HCT116 (cell line): ENCODE results near the gene RAD51D. TPM values are rescaled to one million over a fixed set of nuclear protein-coding genes. Genes with fewer than 3 reads are reported as not detected.

Source experiments
- ATAC-seq: fragments of 200-7000 bp; cut with Tn5 transposase; 2 replicates; pipeline ENCODE4 v1.9.1; 2020; ENCODE audit warnings: mild to moderate bottlenecking, moderate library complexity
- BruUV-seq: library from RNA; stranded (reverse); fragments of 400-500 nt; replicated peaks from 2 replicates; lab custom pipeline; 2021; lab: Mats Ljungman, UMichigan
- CTCF ChIA-PET: fragments of 300-600 bp; sonication (Branson Sonifier 250); formaldehyde crosslinking; loops from one replicate; lab custom pipeline; 2021; ENCODE audit warnings: antibody characterized with exemption; lab: Charles Lee
- POLR2A ChIA-PET: fragments of 300-600, 350-600 bp; sonication (Branson Sonifier 250); formaldehyde crosslinking; loops from one replicate; lab custom pipeline; 2021; ENCODE audit warnings: antibody characterized with exemption; lab: Charles Lee
- RAD21 ChIA-PET, 2 experiments: fragments of 300-600 bp; sonication (Branson Sonifier 250); formaldehyde crosslinking; loops; one replicate each; lab custom pipeline; 2023; ENCODE audit warnings: low total read pairs in 2 of 2; ENCODE audit not compliant: uncharacterized antibody in 2 of 2, unreplicated experiment in 2 of 2, low non-redundant PET in 1 of 2; lab: Charles Lee
- DNase-seq: peaks from one replicate; pipeline ENCODE4 v3.0.0-alpha.2; 2010; ENCODE audit warnings: low read depth, low spot score
- H2AFZ ChIP-seq: fragments of 200-600 bp; shearing (Covaris generic), sonication (generic); 2 replicates; pipeline ENCODE4 v1.6.1; 2017; ENCODE audit warnings: low read depth, mixed run types, mixed read lengths, antibody characterized with exemption, low read length; ENCODE audit not compliant: poor library complexity, severe bottlenecking
- H3K27ac ChIP-seq: 2 replicates; pipeline ENCODE4 v1.5.1; 2012; ENCODE audit warnings: low read depth, low read length
- H3K27me3 ChIP-seq: fragments of 200-600 bp; sonication (generic); 2 replicates; pipeline ENCODE4 v1.6.1; 2016; ENCODE audit warnings: mixed run types, low read length, mixed read lengths; ENCODE audit not compliant: insufficient read depth
- H3K36me3 ChIP-seq, 2 experiments: fragments of 200-500 bp in 1 of 2; fragments of 200-600 bp in 1 of 2; sonication (Bioruptor generic) in 1 of 2; sonication (generic) in 1 of 2; 2 replicates each; pipeline versions ENCODE4 v1.5.1 to v1.6.1; 2014 to 2016; ENCODE audit warnings: low read length in 2 of 2, inconsistent platforms in 1 of 2, mixed read lengths in 1 of 2, mixed run types in 1 of 2; ENCODE audit not compliant: insufficient read depth in 2 of 2, control insufficient read depth in 1 of 2
- H3K4me1 ChIP-seq, 2 experiments: fragments of 200-600 bp in 1 of 2; sonication (generic) in 1 of 2; 2 replicates each; pipeline versions ENCODE4 v1.5.1 to v1.6.1; 2012 to 2017; ENCODE audit warnings: low read length in 2 of 2, inconsistent platforms in 1 of 2, mild to moderate bottlenecking in 1 of 2, mixed read lengths in 1 of 2, mixed run types in 1 of 2, moderate library complexity in 1 of 2; ENCODE audit not compliant: insufficient read depth in 2 of 2, control insufficient read depth in 1 of 2
- H3K4me2 ChIP-seq: fragments of 200-600 bp; sonication (generic); 2 replicates; pipeline ENCODE4 v1.6.1; 2017; ENCODE audit warnings: mixed run types, low read length, mixed read lengths
- H3K4me3 ChIP-seq, 2 experiments: fragments of 200-600 bp in 1 of 2; sonication (generic) in 1 of 2; replicated peaks in 1 of 2; 2 replicates each; pipeline ENCODE4 v1.5.1; 2011 to 2016; ENCODE audit warnings: low read length in 2 of 2, control low read depth in 1 of 2, low read depth in 1 of 2, mild to moderate bottlenecking in 1 of 2, mixed read lengths in 1 of 2, mixed run types in 1 of 2
- H3K79me2 ChIP-seq: fragments of 200-600 bp; sonication (generic); 2 replicates; pipeline ENCODE4 v1.6.1; 2017; ENCODE audit warnings: mild to moderate bottlenecking, mixed run types, low read length, moderate library complexity, mixed read lengths; ENCODE audit not compliant: insufficient read depth
- H3K9ac ChIP-seq: fragments of 200-600 bp; sonication (generic); 2 replicates; pipeline ENCODE4 v1.6.1; 2016; ENCODE audit warnings: low read length, mixed read lengths
- H3K9me2 ChIP-seq: fragments of 200-600 bp; sonication (generic), shearing (Covaris generic); 2 replicates; pipeline ENCODE4 v1.6.1; 2017; ENCODE audit warnings: mixed run types, mild to moderate bottlenecking, moderate library complexity; ENCODE audit not compliant: insufficient read depth
- H3K9me3 ChIP-seq, 2 experiments: fragments of 200-500 bp in 1 of 2; fragments of 200-600 bp in 1 of 2; sonication (Bioruptor generic) in 1 of 2; sonication (generic) in 1 of 2; 2 replicates each; pipeline ENCODE4 v1.6.1; 2014 to 2017; ENCODE audit warnings: low read length in 2 of 2, mixed read lengths in 2 of 2, inconsistent platforms in 1 of 2, low read depth in 1 of 2, mild to moderate bottlenecking in 1 of 2, mixed run types in 1 of 2, moderate library complexity in 1 of 2; ENCODE audit not compliant: control insufficient read depth in 1 of 2, insufficient read depth in 1 of 2
- H4K20me1 ChIP-seq: fragments of 200-600 bp; sonication (generic), shearing (Covaris generic); 2 replicates; pipeline ENCODE4 v1.6.1; 2017; ENCODE audit warnings: mixed run types, mild to moderate bottlenecking, moderate library complexity; ENCODE audit not compliant: insufficient read depth
- ATF3 ChIP-seq: IDR thresholded peaks from 2 replicates; pipeline ENCODE4 v1.6.1; 2012
- CTCF ChIP-seq, 3 experiments: fragments of 200-600 bp in 1 of 3; sonication (generic) in 1 of 3; IDR thresholded peaks in 2 of 3; conservative IDR thresholded peaks in 1 of 3; 2 replicates each; pipeline ENCODE4 v1.5.1; 2012 to 2017; ENCODE audit warnings: low read depth in 2 of 3, low read length in 2 of 3, antibody characterized with exemption in 1 of 3, borderline replicate concordance in 1 of 3, control low read depth in 1 of 3, mild to moderate bottlenecking in 1 of 3, mixed read lengths in 1 of 3, mixed run types in 1 of 3, moderate library complexity in 1 of 3; ENCODE audit not compliant: insufficient read depth in 1 of 3
- EGR1 ChIP-seq: IDR thresholded peaks from 2 replicates; pipeline ENCODE4 v1.6.1; 2012; ENCODE audit warnings: low read depth
- ELF1 ChIP-seq: IDR thresholded peaks from 2 replicates; pipeline ENCODE4 v1.6.1; 2012; ENCODE audit warnings: low read depth, borderline replicate concordance
- FOSL1 ChIP-seq: IDR thresholded peaks from 2 replicates; pipeline ENCODE4 v1.6.1; 2012; ENCODE audit warnings: low read depth
- RAD21 ChIP-seq: IDR thresholded peaks from 2 replicates; pipeline ENCODE4 v1.6.1; 2012; ENCODE audit warnings: low read depth, mild to moderate bottlenecking
- SIN3A ChIP-seq: IDR thresholded peaks from 2 replicates; pipeline ENCODE4 v1.6.1; 2012; ENCODE audit warnings: low read depth
- SP1 ChIP-seq: IDR thresholded peaks from 2 replicates; pipeline ENCODE4 v1.6.1; 2012; ENCODE audit warnings: low read depth
- TCF7L2 ChIP-seq: IDR thresholded peaks from 2 replicates; pipeline ENCODE4 v1.7.0; 2011; ENCODE audit warnings: borderline replicate concordance, inconsistent platforms; ENCODE audit not compliant: insufficient read depth, insufficient read length; ENCODE audit errors: extremely low read depth
- ZBTB33 ChIP-seq: IDR thresholded peaks from 2 replicates; pipeline ENCODE4 v1.6.1; 2011; ENCODE audit warnings: mild to moderate bottlenecking, low read length, moderate library complexity; ENCODE audit not compliant: insufficient replicate concordance; ENCODE audit errors: extremely low read depth
- ZFX ChIP-seq: fragments of 450-650 bp; IDR thresholded peaks from 2 replicates; pipeline ENCODE4 v1.6.1; 2017
- ZNF274 ChIP-seq: fragments of 200-500 bp; sonication (Bioruptor generic); IDR thresholded peaks from 2 replicates; pipeline ENCODE4 v1.6.1; 2014; ENCODE audit warnings: mild to moderate bottlenecking, low read depth, low read length, inconsistent platforms
- intact Hi-C: fragments of 100-400 bp; cut with micrococcal nuclease; formaldehyde crosslinking; loops from 2 replicates; pipeline ENCODE4 v1.10.0; 2022
- total RNA-seq: library from RNA; stranded (reverse); gene quantifications from one replicate; pipeline ENCODE4 v1.2.1, GENCODE V29; 2021; ENCODE audit not compliant: unreplicated experiment

The RAD51D gene
- total RNA-seq, 1 experiment from 2014 or later: 12.9 TPM

- Histone ChIP-seq H3K4me2 (no peak overlapping the region), H3K36me3 (peaks cover 11 to 22% of the 10 kb centered on the region in 2 experiments), H3K4me3 (no peak overlapping the region), H3K9me2 (no peaks in the 10 kb centered on the region), H3K4me1 (no peaks in the 10 kb centered on the region; a peak in 1 of 4 replicates), H3K9ac (no peak overlapping the region), H2AFZ (no peak overlapping the region), H4K20me1 (no peaks in the 10 kb centered on the region), H3K27ac (no peak overlapping the region), H3K27me3 (no peaks in the 10 kb centered on the region), H3K9me3 (no peaks in the 10 kb centered on the region), H3K79me2 (no peaks in the 10 kb centered on the region)
- ATAC-seq: no peak
- TF ChIP-seq ATF3 (no peak), RAD21 (no peak), EGR1 (no peak), CTCF (IDR thresholded peaks at IDR 0.05 in 2 of 3, conservative IDR thresholded peaks at IDR 0.05 in 1 of 3; ENCODE audit: borderline replicate concordance in 1 of 3, insufficient read depth in 1 of 3, low read depth in 2 of 3, low read length in 2 of 3) (no peak)
- ChIA-PET RAD21 (no interaction called here), POLR2A (interaction anchor here (1.2 kb wide), 1 partner anchor 38 kb away, joined by 4 read pairs; the partner anchor contains the start of gene RFFL), CTCF (no interaction called here)
- no TSS peak for BruUV-seq
- intact Hi-C loops: no loop called here
- DNase-seq: no peak
These were observed 17.9 kb downstream of the RAD51D start for GRCh38 chr17:35101725-35102124.

GRCh38 chr17:35101036-35101435, 18.6 kb downstream of the RAD51D start:
- Histone ChIP-seq H2AFZ (no peak overlapping the region), H3K27me3 (no peaks in the 10 kb centered on the region), H3K4me2 (no peak overlapping the region), H4K20me1 (no peaks in the 10 kb centered on the region), H3K79me2 (no peaks in the 10 kb centered on the region), H3K27ac (no peak overlapping the region), H3K4me1 (no peaks in the 10 kb centered on the region; a peak in 2 of 4 replicates), H3K36me3 (peaks cover 11 to 15% of the 10 kb centered on the region in 2 experiments), H3K9ac (no peak overlapping the region), H3K9me3 (no peaks in the 10 kb centered on the region), H3K4me3 (no peak overlapping the region), H3K9me2 (no peaks in the 10 kb centered on the region)
- intact Hi-C loops: no loop called here
- BruUV-seq: no TSS peak
- DNase-seq (no peak), ATAC-seq (no peak)
- ChIA-PET RAD21 (no interaction called here), POLR2A (no interaction called here), CTCF (no interaction called here)
- no peak for TF ChIP-seq TCF7L2
- no peak for TF ChIP-seq ZNF274
- no peak for TF ChIP-seq FOSL1
- TF ChIP-seq ELF1: no peak
- TF ChIP-seq ZBTB33: no peak
- no peak for TF ChIP-seq ZFX
- no peak for TF ChIP-seq RAD21
- TF ChIP-seq SIN3A: no peak
- TF ChIP-seq SP1: no peak
